ENCODE measurements around the gene CLEC1A. TPM values are rescaled to one million over a fixed set of nuclear protein-coding genes. Genes with fewer than 3 reads are reported as not detected.
A peak's percentile ranks its signal among the peaks of the same experiment; 100 is the strongest.

Gene CLEC1A
- total and polyA plus RNA-seq, 4 donors: 0.51 to 12.9 (median 7.0) TPM; not detected in 1

GRCh38 chr12:10072131-10072530 lies 26.7 kb downstream of the CLEC1A start:
- Histone ChIP-seq H3K36me3 (ENCODE audit: control insufficient read depth in 1 of 2, insufficient read depth in 2 of 2, low read length in 1 of 2) (no peaks in the 10 kb centered on the region), H3K4me3 (ENCODE audit: low read length in 2 of 2) (no peak overlapping the region), H3K27ac (ENCODE audit: low read depth in 1 of 2, low read length in 2 of 2) (no peak overlapping the region), H3K27me3 (ENCODE audit: control insufficient read depth in 1 of 2, insufficient read depth in 2 of 2, low read length in 1 of 2) (no peaks in the 10 kb centered on the region), H3K4me1 (ENCODE audit: control insufficient read depth in 1 of 2, insufficient read depth in 2 of 2, low read length in 2 of 2) (no peaks in the 10 kb centered on the region), H3K9me3 (ENCODE audit: control insufficient read depth, low read length) (no peaks in the 10 kb centered on the region)
- DNase-seq (no peak), ATAC-seq (ENCODE audit: low FRiP score) (no peak)
- intact Hi-C loops (cut with DNase I): no loop called here
- WGBS, 2 donors: 88 to 89% methylated on average over 2 of the region's 2 CpGs

GRCh38 chr12:10070380-10070779 lies 28.4 kb downstream of the CLEC1A start:
- H3K27ac ChIP-seq (ENCODE audit: low read depth in 1 of 2, low read length in 2 of 2): no peak overlapping the region

DNA sequence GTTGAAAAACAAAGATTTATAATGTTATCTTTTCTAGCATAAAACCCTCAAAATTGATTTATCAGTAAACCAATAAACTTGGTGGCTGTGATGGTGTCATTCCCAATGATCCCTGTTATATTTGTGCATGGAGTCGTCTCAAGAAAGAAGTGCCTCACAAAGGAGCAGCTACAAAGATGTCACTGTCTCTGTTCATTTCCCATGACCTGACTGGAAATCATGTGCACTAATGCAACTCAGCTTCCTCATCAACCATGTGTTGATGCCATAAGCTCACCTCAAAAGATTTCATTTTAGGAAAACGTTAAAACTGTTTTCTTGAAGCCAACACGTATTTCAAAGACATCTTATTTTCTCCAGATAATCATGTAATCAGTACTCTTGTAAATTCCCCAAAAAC lies 28.8 kb downstream of the CLEC1A start:
- 17% methylated on average over 3 of the region's 3 CpGs for WGBS, 2 donors
- no peak for DNase-seq
- Histone ChIP-seq H3K27me3 (ENCODE audit: control insufficient read depth in 1 of 2, insufficient read depth in 2 of 2, low read length in 1 of 2) (no peaks in the 10 kb centered on the region), H3K4me1 (ENCODE audit: control insufficient read depth in 1 of 2, insufficient read depth in 2 of 2, low read length in 2 of 2) (no peaks in the 10 kb centered on the region), H3K27ac (ENCODE audit: low read depth in 1 of 2, low read length in 2 of 2) (no peak overlapping the region), H3K9me3 (ENCODE audit: control insufficient read depth, low read length) (no peaks in the 10 kb centered on the region), H3K36me3 (ENCODE audit: control insufficient read depth in 1 of 2, insufficient read depth in 2 of 2, low read length in 1 of 2) (no peaks in the 10 kb centered on the region), H3K4me3 (ENCODE audit: low read length in 2 of 2) (no peak overlapping the region)
- ATAC-seq (ENCODE audit: low FRiP score): no peak
- intact Hi-C loops (cut with DNase I): no loop called here

More at GRCh38 chr12:10070380-10070779, 28.4 kb downstream of the CLEC1A start:
- ATAC-seq (ENCODE audit: low FRiP score) (no peak), DNase-seq (no peak)
- Histone ChIP-seq H3K27me3 (ENCODE audit: control insufficient read depth in 1 of 2, insufficient read depth in 2 of 2, low read length in 1 of 2) (no peaks in the 10 kb centered on the region), H3K36me3 (ENCODE audit: control insufficient read depth in 1 of 2, insufficient read depth in 2 of 2, low read length in 1 of 2) (no peaks in the 10 kb centered on the region), H3K9me3 (ENCODE audit: control insufficient read depth, low read length) (no peaks in the 10 kb centered on the region), H3K4me3 (ENCODE audit: low read length in 2 of 2) (no peak overlapping the region), H3K4me1 (ENCODE audit: control insufficient read depth in 1 of 2, insufficient read depth in 2 of 2, low read length in 2 of 2) (no peaks in the 10 kb centered on the region)
- WGBS, 2 donors: 91 to 92% methylated on average over 4 of the region's 4 CpGs
- intact Hi-C loops (cut with DNase I): no loop called here

DNA sequence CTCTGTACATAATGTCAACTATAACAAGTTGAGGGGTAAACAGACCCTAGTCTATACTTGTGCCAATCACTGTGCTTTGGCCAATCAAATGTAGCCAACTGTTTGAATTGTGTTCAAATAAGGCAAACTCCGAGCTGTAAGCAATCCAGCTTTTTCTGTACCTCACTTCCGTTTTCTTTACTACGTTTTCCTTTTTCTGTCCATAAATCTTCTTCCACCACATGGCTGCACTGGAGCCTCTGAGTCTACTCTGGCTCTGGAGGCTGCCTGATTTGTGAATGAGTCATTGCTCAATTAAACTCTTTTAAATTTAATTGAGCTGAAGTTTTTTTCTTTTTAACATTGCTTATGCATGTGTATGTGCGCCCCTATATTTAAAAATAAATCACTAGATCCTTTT lies 29.7 kb downstream of the CLEC1A start:
- ATAC-seq (ENCODE audit: low FRiP score) (peak; percentile 39), DNase-seq (no peak)
- H3K9me3 ChIP-seq (ENCODE audit: control insufficient read depth, low read length): no peaks in the 10 kb centered on the region
- intact Hi-C loops (cut with DNase I): no loop called here
- no peaks in the 10 kb centered on the region for H3K36me3 ChIP-seq (ENCODE audit: control insufficient read depth in 1 of 2, insufficient read depth in 2 of 2, low read length in 1 of 2)
- no peaks in the 10 kb centered on the region for H3K4me1 ChIP-seq (ENCODE audit: control insufficient read depth in 1 of 2, insufficient read depth in 2 of 2, low read length in 2 of 2)
- H3K27me3 ChIP-seq (ENCODE audit: control insufficient read depth in 1 of 2, insufficient read depth in 2 of 2, low read length in 1 of 2): no peaks in the 10 kb centered on the region
- no peak overlapping the region for H3K27ac ChIP-seq (ENCODE audit: low read depth in 1 of 2, low read length in 2 of 2)
- H3K4me3 ChIP-seq (ENCODE audit: low read length in 2 of 2): no peak overlapping the region
- WGBS, 2 donors: 10 to 15% methylated on average over 4 of the region's 4 CpGs

GRCh38 chr12:10068644-10069043 lies 30.1 kb downstream of the CLEC1A start:
- no peak for DNase-seq
- H3K4me3 ChIP-seq (ENCODE audit: low read length in 2 of 2): no peak overlapping the region
- 77 to 93% methylated on average over 1 of the region's 1 CpG for WGBS, 2 donors

DNA sequence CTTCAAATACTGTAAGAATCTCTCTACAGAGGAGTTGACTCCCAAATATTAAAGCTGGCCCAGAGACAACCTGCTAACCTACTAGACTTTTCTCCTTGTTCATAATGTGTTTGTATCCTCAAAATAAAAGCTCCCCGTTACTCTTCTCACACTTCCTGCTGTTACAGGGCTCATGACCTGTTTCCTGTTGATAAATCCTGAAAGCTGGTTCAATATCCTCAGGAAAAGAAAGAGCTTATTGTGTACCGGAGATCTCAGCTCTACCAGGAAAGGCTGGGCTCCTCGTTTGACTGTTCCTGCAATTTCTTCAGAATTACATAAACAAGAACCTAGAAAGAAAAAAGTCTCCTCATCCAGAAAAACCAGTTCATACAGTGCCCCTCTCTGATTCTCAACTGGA lies 30.8 kb downstream of the CLEC1A start:
- Histone ChIP-seq H3K36me3 (ENCODE audit: control insufficient read depth in 1 of 2, insufficient read depth in 2 of 2, low read length in 1 of 2) (no peaks in the 10 kb centered on the region), H3K27ac (ENCODE audit: low read depth in 1 of 2, low read length in 2 of 2) (no peak overlapping the region), H3K9me3 (ENCODE audit: control insufficient read depth, low read length) (no peaks in the 10 kb centered on the region), H3K27me3 (ENCODE audit: control insufficient read depth in 1 of 2, insufficient read depth in 2 of 2, low read length in 1 of 2) (no peaks in the 10 kb centered on the region), H3K4me1 (ENCODE audit: control insufficient read depth in 1 of 2, insufficient read depth in 2 of 2, low read length in 2 of 2) (no peaks in the 10 kb centered on the region), H3K4me3 (ENCODE audit: low read length in 2 of 2) (no peak overlapping the region)
- DNase-seq: no peak
- ATAC-seq (ENCODE audit: low FRiP score): peak; percentile 63
- intact Hi-C loops (cut with DNase I): no loop called here
- 16 to 24% methylated on average over 3 of the region's 3 CpGs for WGBS, 2 donors

More at GRCh38 chr12:10068644-10069043, 30.1 kb downstream of the CLEC1A start:
- ATAC-seq (ENCODE audit: low FRiP score): peak; percentile 68
- Histone ChIP-seq H3K9me3 (ENCODE audit: control insufficient read depth, low read length) (no peaks in the 10 kb centered on the region), H3K27me3 (ENCODE audit: control insufficient read depth in 1 of 2, insufficient read depth in 2 of 2, low read length in 1 of 2) (no peaks in the 10 kb centered on the region), H3K4me1 (ENCODE audit: control insufficient read depth in 1 of 2, insufficient read depth in 2 of 2, low read length in 2 of 2) (no peaks in the 10 kb centered on the region), H3K36me3 (ENCODE audit: control insufficient read depth in 1 of 2, insufficient read depth in 2 of 2, low read length in 1 of 2) (no peaks in the 10 kb centered on the region), H3K27ac (ENCODE audit: low read depth in 1 of 2, low read length in 2 of 2) (no peak overlapping the region)
- intact Hi-C loops (cut with DNase I): no loop called here

DNA sequence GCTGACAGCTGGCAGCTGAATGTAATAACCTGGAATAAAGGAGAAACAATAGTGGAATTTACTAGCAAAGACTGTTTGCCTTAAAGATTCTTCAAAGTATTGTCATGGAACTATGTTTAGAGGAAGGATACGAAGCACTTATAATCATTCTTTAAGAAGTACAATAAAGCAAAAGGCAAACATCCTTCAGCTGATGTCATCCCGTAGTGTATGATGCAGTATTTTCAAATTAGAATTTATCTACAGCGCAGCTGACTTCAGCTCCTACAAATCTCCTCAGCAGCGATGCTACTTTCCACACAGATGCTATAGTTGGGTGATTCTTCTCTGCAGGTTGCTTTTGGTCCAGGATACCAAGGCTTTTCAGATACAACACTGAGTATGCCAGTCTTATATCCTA lies 31.5 kb downstream of the CLEC1A start:
- 71 to 78% methylated on average over 4 of the region's 4 CpGs for WGBS, 2 donors
- ATAC-seq (ENCODE audit: low FRiP score): no peak
- intact Hi-C loops (cut with DNase I): no loop called here
- Histone ChIP-seq H3K27me3 (ENCODE audit: control insufficient read depth in 1 of 2, insufficient read depth in 2 of 2, low read length in 1 of 2) (no peaks in the 10 kb centered on the region), H3K27ac (ENCODE audit: low read depth in 1 of 2, low read length in 2 of 2) (no peak overlapping the region), H3K4me1 (ENCODE audit: control insufficient read depth in 1 of 2, insufficient read depth in 2 of 2, low read length in 2 of 2) (no peaks in the 10 kb centered on the region), H3K4me3 (ENCODE audit: low read length in 2 of 2) (no peak overlapping the region), H3K9me3 (ENCODE audit: control insufficient read depth, low read length) (no peaks in the 10 kb centered on the region), H3K36me3 (ENCODE audit: control insufficient read depth in 1 of 2, insufficient read depth in 2 of 2, low read length in 1 of 2) (no peaks in the 10 kb centered on the region)
- no peak for DNase-seq

DNA sequence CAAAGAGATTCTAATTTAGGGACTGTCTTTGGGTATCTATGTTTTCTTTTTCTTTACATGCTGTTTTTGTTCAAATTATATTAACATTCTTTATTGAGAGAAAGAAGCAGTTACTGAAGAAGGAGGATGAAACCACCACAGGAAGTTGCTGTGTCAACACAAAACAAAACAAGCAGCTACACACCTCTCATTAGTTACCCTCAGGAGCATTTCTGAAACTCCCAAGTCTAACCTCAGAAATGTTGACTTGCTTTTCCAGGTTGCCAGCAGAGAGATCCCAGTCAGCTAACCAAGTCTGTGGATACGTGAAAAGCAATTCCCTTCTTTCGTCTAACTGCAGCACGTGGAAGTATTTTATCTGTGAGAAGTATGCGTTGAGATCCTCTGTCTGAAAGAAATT lies 33.5 kb downstream of the CLEC1A start:
- no peak overlapping the region for H3K4me3 ChIP-seq (ENCODE audit: low read length in 2 of 2)
- H3K27me3 ChIP-seq (ENCODE audit: control insufficient read depth in 1 of 2, insufficient read depth in 2 of 2, low read length in 1 of 2): no peaks in the 10 kb centered on the region
- no peaks in the 10 kb centered on the region for H3K9me3 ChIP-seq (ENCODE audit: control insufficient read depth, low read length)
- no peak overlapping the region for H3K27ac ChIP-seq (ENCODE audit: low read depth in 1 of 2, low read length in 2 of 2)
- DNase-seq (no peak), ATAC-seq (ENCODE audit: low FRiP score) (no peak)
- H3K36me3 ChIP-seq (ENCODE audit: control insufficient read depth in 1 of 2, insufficient read depth in 2 of 2, low read length in 1 of 2): no peaks in the 10 kb centered on the region
- H3K4me1 ChIP-seq (ENCODE audit: control insufficient read depth in 1 of 2, insufficient read depth in 2 of 2, low read length in 2 of 2): no peaks in the 10 kb centered on the region
- intact Hi-C loops (cut with DNase I): no loop called here
- 26 to 40% methylated on average over 4 of the region's 4 CpGs for WGBS, 2 donors

DNA sequence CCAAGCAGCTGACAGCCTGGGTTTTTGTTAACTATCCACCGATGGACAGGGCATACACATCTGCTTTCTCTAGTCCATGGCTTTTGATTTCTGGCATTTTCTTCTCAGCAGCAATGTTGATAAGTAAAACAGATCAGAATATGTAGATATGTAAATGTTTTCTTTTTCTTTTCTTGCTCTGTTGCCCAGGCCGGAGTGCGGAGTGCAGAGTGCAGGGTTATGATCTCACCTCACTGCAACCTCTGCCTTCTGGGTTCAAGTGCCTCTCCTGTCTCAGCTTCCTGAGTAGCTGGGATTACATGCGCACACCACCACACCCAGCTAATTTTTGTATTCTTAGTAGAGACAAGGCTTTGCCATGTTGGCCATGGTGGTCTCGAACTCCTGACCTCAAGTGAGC lies 40.4 kb downstream of the CLEC1A start:
- 73 to 75% methylated on average over 5 of the region's 5 CpGs for WGBS, 2 donors

More for the DNA sequence above, 40.4 kb downstream of the CLEC1A start:
- ATAC-seq (ENCODE audit: low FRiP score) (no peak), DNase-seq (no peak)
- Histone ChIP-seq H3K4me3 (ENCODE audit: low read length in 2 of 2) (no peak overlapping the region), H3K36me3 (ENCODE audit: control insufficient read depth in 1 of 2, insufficient read depth in 2 of 2, low read length in 1 of 2) (no peaks in the 10 kb centered on the region), H3K27ac (ENCODE audit: low read depth in 1 of 2, low read length in 2 of 2) (no peak overlapping the region), H3K9me3 (ENCODE audit: control insufficient read depth, low read length) (no peaks in the 10 kb centered on the region), H3K27me3 (ENCODE audit: control insufficient read depth in 1 of 2, insufficient read depth in 2 of 2, low read length in 1 of 2) (no peaks in the 10 kb centered on the region), H3K4me1 (ENCODE audit: control insufficient read depth in 1 of 2, insufficient read depth in 2 of 2, low read length in 2 of 2) (no peaks in the 10 kb centered on the region)
- intact Hi-C loops (cut with DNase I): no loop called here
